DOHH2 (cell line): ENCODE results near the gene LRSAM1.

Source experiments
- CTCF ChIP-seq: fragments of 200-600 bp; sonication (generic); IDR thresholded peaks from one replicate; pipeline ENCODE4 v1.5.1; 2014; ENCODE audit warnings: antibody characterized with exemption, mild to moderate bottlenecking, low read depth, low read length; ENCODE audit not compliant: poor library complexity, severe bottlenecking
- EZH2phosphoT487 ChIP-seq: fragments of 200-600 bp; sonication (generic); IDR thresholded peaks from 2 replicates; pipeline ENCODE4 v1.6.1; 2017; ENCODE audit warnings: borderline replicate concordance, mild to moderate bottlenecking, antibody characterized with exemption, low read length, moderate library complexity, mixed read lengths

- TF ChIP-seq CTCF, result no peak
- TF ChIP-seq EZH2phosphoT487, result no peak
Measured at GRCh38 chr9:127402401-127403090, 48.8 kb upstream of the LRSAM1 start.
